NCI-H82 treated with DMSO at 0.1 percent for 48 hours (cell line): Measurements from ENCODE around the gene HPCA.
A peak's percentile ranks its signal among the peaks of the same experiment; 100 is the strongest.

ENCODE experiments used
- DNase-seq: peaks from one replicate; lab custom pipeline; 2025; ENCODE audit not compliant: unreplicated experiment; lab: John Stamatoyannopoulos, UW

The HPCA gene

DNA sequence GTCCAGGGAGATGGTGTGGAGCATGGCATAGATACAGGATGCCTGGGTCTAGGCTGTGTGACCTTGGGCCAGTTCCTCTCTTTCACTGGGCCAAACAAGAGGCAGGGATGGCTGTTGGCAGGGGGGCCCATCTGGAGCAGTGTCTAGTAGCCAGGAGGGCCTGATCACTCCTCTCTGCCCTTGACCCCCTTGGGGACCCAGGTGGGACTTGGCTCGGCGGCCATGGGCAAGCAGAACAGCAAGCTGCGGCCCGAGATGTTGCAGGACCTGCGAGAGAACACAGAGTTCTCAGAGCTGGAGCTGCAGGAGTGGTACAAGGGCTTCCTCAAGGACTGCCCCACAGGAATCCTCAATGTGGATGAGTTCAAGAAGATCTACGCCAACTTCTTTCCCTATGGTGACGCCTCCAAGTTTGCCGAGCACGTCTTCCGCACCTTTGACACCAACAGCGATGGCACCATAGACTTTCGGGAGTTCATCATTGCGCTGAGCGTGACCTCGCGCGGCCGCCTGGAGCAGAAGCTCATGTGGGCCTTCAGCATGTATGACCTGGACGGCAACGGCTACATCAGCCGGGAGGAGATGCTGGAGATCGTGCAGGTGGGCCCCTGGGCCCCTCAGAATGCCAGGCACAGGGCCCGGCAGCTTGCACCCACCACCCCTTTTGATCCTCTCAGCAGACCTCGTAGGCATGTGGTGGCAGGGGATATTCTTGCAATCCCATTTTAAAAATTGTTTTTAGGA, 2.6 kb downstream of the HPCA start:
- DNase-seq = no peak

DNA sequence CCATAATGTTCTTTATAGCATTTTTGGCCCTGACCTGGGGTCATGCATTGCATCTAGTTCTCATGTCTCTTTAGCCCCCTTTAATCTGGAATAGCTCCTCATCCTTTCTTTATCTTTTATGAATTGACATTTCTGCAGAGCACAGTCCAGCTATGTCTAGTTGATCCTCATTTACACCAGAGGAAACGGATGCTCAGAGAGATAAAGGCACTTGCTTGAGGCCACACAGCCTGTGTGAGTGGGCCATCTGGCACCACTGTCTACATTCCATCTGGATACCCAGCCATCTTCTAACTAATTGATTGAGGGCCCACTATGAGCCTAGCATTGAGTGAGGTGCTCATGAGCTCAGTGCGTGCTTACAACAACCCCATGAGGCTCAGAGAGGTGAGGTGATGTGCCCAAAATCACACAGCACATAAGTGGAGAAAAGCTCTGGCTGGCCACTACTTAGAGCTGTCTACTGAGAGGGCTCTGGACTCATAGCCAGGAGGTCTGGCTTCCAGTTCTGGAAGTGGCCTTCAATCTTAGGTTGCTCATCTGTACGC, 3.5 kb downstream of the HPCA start:
- no peak for DNase-seq

DNA sequence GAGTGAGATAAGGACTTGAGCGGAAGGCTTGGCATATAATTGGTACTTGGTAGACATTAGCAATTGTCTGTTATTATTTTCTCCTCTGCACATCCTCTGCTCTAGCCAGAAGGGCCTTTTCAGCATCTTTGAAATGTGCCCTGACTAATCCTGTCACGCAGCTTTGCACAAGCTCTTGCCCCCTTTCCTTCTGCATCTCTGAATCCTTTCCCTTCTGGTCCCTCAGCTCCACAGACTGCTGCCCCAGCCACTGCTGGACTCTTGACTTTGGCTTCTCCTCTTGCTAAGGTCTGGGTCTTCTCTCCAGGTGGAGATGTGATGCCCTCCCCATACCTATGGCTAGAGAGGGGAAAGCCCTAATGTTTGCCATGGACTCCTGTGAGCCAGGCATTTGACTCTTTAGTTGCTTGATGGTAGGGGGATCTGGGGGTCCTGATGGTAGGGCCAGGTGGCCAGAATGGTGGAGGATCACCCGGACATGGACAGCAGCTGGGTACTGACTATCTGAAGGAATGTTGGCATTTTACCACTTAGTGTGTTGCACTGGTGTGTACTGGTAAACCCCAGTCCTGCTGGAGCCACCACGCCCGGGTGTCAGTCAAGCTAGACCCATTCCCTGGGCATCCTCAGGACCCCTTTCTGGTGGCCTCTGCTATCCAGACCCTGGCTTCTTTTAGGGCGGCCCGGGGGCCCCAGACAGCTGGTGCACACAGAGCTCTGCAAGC, 4.4 kb downstream of the HPCA start:
- DNase-seq = peak; percentile 51

DNA sequence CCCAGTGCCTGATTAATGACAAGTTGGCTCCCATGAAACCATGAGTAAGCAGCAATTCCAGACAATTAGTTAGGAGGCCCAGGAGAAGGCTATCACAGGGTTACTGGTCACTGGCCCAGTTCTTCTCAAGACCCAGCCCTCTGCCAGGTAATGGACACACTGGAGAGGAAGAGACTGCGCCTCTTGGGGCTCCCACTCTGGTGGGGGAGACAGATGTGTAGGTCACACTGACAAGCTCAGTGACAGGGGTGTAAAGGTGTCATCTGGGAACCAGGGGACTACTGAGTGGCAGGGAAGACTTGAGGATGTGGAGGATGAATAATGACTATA, 4.9 kb downstream of the HPCA start:
- DNase-seq = no peak

DNA sequence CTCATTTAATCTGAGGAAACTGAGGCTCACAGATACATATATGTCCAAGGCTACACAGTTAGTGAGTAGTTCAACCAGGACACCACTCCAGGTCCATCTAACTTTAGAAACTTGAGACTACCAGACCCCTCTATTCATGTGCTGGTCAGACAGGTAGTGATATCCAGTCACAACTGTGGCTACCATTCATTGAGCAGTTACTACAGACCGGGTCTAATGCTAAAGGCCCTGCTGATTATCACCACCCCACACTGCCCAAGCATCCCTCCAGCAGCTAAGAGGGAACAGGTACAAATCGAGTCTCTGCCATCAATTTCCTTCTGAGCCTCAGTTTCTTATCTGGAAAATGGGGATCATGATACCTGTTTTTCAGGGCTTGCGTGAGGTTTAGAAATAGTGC, 5.3 kb downstream of the HPCA start:
- no peak for DNase-seq

DNA sequence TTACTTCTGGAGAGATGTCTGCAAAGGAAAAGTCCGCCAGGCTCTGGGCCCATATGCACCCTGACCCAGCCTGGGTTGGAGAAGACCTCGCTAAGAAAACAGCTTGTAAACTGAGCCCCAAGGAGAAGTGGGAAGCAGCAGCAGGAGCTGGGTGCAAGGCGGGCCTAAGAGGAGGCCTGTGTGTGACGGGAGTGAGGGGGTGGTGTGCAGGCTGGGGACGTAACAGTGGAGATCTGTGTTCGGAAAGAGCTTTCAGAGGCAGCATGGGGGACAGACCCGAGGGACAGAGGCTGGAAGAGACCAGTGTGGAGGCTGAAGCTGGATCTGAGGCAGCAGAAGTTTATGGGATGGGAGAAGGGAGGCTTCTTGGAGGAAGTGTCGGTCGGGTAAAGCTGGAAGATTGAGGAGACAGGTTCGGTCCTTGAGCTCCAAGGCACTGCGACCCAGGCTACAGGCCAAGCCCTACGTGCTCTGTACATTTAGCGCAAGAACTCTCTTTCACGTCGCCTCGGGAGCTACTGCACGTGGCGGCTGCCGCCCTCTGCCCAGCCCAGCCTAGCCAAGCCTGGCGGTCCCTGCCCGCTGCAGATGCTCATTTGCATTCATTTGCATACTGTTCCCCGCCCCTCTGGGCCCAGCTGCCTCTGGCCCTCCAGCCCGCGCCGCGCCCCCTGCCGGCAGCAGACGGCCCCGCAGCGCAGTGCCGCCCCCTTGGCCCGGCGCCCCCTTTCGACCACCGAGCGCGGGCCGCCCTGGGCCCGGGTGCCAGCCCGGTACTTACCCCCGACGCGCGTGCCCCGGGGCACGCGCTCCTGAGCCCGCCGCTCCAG, 6.3 kb downstream of the HPCA start:
- DNase-seq = peak; percentile 71

DNA sequence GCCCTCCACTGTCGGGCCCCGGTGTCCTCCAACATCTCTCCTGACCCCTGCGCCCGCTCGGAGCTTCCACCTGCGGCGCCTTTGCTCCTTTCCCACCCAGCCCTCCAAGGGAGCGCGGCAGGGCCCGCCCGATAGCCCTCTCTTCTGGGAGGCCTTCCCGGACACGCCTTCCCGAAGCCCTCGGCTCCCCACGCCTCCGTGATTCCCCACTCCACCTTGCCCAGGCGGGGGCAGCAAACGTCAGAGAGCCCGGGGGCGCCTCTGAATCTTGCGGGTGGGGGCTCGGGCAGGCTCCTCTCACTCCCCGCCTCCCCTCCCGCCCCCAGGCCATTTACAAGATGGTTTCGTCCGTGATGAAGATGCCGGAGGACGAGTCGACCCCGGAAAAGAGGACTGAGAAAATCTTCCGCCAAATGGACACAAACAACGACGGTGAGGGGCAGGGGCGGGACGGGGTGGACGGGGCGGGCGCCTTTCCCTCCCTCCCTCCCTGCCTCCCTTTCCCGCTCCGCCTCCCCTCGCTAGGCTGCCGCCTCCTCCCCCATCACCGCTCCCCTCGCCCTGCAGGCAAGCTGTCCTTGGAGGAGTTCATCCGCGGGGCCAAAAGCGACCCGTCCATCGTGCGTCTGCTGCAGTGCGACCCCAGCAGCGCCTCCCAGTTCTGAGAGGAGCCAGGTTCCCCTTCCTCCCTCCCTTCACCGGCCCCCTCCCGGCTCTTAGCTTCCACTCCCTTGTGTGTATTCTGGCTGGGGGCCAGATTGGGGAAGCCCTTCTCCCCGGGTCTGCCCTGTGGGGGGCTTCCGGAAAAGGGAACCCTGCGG, 7.1 kb downstream of the HPCA start:
- peak; percentile 77 for DNase-seq

DNA sequence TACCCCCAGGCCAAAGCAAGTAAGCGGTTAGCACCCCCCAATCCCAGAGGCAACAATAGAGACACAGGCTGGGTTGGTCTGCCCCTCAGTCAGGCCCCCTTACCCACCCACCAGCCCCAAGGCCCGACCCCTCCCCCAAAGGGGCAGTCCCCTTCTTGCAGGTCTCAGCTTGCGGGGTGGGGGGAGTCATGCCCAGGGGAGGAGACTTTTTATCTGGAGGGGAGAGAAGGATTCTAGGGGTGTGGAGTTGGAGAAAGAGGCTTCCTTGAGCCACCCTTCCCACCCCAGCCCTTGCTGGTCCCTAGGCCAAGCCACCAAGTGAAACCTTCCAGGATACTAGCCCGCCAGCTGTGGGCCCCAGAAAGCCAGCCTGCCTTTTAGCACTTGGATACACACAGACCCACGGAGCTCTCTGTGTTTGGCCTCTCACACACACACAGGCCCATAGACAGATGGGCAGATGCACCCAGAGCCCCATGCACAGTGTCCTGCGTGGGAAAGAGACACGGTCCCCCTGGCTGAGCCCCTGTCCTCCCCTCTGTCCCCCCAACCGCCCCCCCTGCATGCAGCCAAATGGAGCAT, 7.8 kb downstream of the HPCA start:
- DNase-seq = no peak

DNA sequence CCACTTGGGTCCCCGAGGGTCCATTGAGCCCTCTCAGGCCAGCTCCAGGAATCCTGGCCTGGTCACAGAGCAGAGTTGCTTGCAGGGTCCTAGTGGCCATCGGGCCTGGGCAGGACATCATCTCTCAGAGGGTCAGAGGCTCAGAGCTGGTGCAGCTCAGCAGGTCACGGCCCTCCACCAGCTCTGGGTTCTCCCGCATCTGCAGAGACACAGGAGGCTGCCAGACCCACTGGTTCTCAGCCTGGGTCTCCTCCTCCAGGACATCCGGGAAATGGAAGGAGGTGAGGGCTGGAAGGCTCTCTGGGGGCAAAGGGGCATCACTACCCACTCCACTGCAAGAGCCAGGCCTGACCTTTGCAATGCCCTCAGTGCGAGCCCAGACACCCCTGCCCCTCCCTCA, 8.4 kb downstream of the HPCA start:
- DNase-seq = no peak

DNA sequence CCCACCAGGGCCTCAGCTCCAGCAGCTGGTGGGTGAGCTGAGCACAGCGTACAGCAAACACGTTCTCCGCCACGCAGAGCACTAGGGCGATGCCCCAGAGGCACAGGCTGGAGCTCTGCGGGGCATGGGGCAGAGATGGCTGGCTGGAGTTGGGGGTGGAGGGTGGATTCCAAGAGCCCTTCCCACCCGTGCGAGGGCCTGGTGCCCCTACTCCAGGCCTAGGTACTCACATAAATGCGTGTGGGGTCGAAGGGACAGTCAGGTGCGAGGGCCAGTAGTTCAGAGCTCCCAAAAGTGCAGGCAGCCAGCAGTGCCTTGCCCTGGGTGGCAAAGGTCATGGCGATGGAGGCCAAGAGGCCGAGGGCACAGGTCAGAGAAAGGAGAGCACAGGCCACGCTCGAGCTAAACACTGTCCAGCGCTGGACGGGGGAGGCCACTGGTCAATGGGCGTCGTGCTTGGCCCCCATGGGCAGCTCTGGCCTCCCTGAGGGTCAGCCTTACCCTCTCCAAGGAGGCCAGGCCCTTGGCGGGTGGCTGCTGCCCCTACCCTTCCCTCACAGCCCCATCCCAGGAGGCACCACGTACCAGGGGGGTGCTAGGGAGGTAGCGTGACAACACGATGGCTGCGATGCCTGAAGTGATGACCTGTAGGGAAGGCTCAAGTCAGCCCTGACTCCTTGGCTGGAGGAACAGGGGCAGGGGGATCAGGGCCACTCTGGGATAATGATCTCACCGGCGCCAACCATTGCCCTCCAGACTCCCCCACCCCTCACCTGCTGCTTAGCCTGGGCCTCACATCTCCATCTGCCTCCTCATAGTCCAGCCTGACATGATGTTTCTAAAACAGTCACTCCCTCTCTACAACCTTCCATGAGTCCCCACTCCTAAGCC, 9.3 kb downstream of the HPCA start:
- DNase-seq = no peak

DNA sequence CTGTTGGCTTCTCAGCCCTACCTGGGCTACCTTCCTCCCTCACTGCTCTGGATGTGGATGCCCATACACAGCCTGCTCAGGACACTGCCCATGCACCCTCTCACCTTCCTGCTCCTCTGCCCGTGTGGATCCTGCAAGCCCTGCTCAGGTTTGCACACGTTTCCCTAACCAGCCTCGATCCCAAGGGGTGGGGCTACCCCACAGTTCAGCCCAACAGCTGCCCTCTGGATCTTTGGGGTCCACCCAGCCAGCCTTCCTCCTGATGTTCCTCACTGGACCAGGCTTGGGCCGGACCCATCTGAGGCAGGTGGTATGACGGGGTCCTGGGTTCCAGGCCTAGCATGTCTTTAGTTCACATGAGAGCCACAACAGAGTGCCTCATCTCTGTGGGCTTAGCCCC, 10.2 kb downstream of the HPCA start:
- DNase-seq = no peak

DNA sequence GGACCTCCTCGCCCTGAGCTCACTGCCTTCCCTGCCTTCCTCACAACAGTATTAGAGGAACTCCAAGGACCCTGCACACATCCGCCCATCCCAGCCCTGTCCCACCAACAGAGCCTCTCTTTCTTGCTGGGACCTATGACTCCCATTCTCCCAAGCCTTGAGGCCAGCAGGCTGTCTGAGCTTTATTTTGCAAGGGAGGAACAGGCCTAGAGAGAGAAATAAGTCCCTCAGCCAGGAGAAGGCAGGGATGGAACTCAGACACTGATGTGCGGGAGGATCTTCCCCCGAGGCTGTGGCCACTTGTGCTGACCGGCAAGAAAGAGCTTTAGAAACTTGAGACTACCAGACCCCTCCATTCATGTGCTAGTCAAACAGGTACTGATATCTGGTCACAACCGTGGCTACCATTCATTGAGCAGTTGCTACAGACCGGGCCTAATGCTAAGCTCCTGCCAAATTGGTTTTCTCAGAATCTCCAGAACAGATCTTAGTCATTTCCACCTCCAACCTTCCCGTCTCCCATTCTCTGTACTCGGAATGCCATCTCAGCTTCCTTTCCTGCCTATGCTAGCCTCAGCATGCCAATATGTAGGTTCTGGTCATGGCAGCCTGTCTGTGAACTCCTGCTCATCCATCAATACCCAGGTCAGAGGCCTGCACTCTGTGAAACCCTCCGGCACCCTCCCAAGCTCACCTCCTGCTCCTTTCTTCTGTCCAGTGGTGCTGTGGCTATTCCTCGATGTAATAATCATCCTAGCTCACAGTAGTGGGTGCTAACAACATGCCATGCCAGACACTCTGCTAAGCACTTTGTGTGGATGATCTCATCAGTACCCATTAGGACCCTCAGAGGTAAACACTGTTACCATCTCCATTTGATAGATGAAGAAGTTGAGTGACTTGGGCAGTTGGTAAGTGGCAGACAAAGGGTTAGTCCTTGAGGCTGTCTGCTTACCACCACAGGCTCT, 11.1 kb downstream of the HPCA start:
- DNase-seq = no peak

DNA sequence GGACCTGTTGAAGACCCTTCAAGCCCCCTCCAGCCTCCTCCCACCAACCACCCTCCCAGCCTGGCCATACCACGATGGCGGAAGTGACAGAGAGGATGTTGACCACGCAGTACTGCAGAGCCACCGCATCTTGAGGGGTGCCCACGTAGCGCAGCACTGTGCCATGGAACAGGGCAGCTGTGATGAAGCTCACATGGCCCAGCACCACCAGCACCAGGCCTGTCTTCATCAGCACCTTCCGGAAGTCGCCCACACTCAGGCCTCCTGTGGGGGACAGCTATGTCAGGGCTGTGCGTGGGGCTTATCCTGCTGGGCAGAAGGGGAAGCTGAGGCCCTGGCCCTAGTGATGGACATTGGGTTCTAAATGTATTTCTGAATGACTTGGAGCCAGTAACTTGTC, 11.8 kb downstream of the HPCA start:
- DNase-seq = no peak

DNA sequence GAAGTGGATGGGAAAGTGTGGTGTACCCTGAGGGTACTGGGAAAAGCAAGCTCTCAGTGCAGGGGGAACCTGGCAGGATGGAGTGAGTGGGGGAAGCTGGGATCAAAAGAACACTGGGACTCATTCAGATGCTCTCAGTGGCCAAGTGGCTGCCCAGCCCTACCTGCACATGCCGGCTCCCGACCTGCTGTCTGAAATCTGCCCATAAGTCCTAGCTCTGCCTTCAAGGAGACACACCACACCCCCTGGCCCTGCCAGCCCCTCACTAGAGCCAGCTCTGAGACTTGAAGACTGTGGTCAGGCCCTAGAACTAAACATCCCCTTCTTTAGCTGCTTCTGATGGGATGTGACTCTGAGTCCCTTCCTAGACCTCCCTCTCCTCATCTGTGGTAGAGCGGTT, 12.7 kb downstream of the HPCA start:
- no peak for DNase-seq

DNA sequence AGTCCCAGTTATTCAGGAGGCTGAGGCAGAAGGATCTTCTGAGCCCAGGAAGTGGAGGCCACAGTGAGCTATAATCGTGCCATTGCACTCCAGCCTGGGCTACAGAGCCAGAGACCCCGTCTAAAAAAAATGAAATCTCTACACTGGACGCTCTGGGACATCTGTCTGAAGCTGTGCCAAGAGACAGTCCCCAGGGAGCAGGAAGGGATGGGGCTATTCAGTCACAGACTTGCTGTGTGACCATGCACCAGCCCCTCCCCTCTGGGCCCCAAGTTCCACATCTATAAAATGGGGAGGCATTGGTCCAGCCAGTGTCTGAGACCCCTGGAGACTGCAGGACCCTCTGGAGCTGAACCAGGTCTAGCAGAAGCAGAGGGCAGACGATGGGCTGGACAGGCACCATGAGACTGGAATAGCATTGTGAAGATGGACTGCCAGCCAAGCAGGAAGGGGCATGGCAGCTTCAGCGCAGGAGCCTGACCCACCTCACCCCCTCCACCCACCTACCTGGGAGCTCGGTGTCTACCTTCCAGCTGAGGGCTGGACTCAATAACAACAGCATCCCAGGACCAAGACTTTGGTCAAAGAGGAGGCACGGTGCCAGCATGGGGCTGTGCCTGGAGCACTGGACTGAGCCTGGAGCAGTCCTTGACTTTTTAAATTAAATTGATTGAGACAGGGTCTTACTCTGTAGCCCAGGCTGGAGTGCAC, 13.4 kb downstream of the HPCA start:
- DNase-seq = no peak

DNA sequence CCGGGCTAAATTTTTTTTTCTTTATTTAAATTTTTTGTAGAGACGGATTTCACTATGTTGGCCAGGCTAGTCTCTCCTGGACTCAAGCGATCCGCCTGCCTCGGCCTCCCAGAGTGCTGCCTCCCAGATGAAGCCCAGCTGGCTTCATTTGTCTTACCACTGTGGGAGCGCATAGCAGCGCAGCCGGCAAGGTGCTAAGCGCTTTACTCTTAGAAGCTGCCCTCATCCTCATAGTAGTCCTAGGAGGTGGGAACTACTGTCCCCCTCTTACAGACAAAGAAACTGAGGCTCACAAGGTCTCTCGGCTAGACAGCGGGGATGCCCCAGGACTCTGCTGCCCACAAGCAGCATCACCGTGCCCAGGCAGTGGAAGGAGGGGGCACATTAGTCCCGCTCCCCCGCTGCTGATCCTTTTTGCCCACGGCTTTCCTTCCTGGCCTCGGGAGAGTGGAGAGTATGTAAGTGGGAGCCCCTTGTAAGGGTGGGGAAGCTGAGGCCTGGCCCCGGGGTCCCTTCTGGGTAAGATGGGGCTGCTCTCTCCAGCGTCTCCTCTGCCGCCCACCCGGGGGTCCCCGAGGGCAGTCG, 14.2 kb downstream of the HPCA start:
- no peak for DNase-seq
